ENCODE results near the gene NEU3.

GRCh38 chr11:74953451-74953850 lies 35.3 kb upstream of the NEU3 start:
- TF ChIP-seq, protein P1, sequence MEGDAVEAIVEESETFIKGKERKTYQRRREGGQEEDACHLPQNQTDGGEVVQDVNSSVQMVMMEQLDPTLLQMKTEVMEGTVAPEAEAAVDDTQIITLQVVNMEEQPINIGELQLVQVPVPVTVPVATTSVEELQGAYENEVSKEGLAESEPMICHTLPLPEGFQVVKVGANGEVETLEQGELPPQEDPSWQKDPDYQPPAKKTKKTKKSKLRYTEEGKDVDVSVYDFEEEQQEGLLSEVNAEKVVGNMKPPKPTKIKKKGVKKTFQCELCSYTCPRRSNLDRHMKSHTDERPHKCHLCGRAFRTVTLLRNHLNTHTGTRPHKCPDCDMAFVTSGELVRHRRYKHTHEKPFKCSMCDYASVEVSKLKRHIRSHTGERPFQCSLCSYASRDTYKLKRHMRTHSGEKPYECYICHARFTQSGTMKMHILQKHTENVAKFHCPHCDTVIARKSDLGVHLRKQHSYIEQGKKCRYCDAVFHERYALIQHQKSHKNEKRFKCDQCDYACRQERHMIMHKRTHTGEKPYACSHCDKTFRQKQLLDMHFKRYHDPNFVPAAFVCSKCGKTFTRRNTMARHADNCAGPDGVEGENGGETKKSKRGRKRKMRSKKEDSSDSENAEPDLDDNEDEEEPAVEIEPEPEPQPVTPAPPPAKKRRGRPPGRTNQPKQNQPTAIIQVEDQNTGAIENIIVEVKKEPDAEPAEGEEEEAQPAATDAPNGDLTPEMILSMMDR (IDR thresholded peaks at IDR 0.05) = no peak
- no peak for TF ChIP-seq POLR2A (IDR thresholded peaks at IDR 0.05)
- no peak for TF ChIP-seq EP300 (IDR thresholded peaks at IDR 0.05)

All from ovary (tissue), 3 donors.